Sigmoid colon (tissue), 4 donors: ENCODE results near the gene LYPLAL1.

Experiments used
- CTCF ChIP-seq, 4 experiments: fragments of 450-650 bp in 3 of 4; fragments of 200-600 bp in 1 of 4; IDR thresholded peaks; one replicate each; pipeline ENCODE4 v1.5.1; 2016 to 2019; ENCODE audit warnings: antibody characterized with exemption in 4 of 4, mild to moderate bottlenecking in 3 of 4, moderate library complexity in 2 of 4
- EP300 ChIP-seq, 4 donors: sonication (generic); formaldehyde crosslinking; IDR thresholded peaks; one replicate each; pipeline ENCODE4 v1.6.1; 2017; ENCODE audit warnings: antibody characterized with exemption in 4 of 4
- POLR2A ChIP-seq, 2 donors: fragments of 450-650 bp; IDR thresholded peaks; one replicate each; pipeline ENCODE4 v1.6.1; 2016; ENCODE audit warnings: antibody characterized with exemption in 2 of 2, mild to moderate bottlenecking in 2 of 2, moderate library complexity in 2 of 2

GRCh38 chr1:219176168-219176567 is 2.5 kb downstream of the LYPLAL1 start:
- TF ChIP-seq CTCF (IDR thresholded peaks at IDR 0.05) (no peak), POLR2A (IDR thresholded peaks at IDR 0.05) (no peak), EP300 (IDR thresholded peaks at IDR 0.05) (no peak)
